ENCODE measurements around the gene ITGB4.

DNA sequence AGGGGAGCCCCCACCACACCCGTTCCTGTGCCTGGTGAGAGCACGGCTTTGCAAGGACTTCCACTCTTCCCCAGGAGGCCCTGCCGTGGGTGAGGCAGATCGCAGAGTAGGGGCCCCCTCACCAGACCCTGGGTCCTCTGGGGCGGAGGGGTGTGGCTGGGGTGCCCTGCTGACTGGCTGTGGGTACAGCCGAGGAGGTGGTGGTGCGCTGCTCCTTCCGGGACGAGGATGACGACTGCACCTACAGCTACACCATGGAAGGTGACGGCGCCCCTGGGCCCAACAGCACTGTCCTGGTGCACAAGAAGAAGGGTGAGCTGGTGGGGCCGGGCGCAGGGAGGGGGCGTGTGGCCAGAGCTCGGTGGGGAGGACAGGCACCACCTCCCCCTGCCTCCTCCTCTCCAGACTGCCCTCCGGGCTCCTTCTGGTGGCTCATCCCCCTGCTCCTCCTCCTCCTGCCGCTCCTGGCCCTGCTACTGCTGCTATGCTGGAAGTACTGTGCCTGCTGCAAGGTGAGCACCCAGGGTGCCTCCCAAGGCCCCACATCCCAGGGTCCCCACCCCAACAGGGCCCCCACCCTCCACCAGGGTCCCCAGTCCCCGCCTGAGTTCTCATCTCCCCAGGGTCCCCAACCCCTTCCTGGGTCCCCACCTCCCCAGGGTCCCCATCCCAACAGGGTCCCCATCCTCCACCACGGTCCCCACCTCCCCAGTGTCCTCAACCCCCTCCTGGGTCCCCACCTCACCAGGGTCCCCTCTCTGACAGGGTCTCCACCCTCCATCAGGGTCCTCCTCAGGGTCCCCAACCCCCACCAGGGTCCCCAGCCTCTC lies 16.1 kb downstream of the ITGB4 start:
- TF ChIP-seq POLR2A (IDR thresholded peaks at IDR 0.05) (no peak), EP300 (IDR thresholded peaks at IDR 0.05) (no peak)
- TF ChIP-seq, protein P1, sequence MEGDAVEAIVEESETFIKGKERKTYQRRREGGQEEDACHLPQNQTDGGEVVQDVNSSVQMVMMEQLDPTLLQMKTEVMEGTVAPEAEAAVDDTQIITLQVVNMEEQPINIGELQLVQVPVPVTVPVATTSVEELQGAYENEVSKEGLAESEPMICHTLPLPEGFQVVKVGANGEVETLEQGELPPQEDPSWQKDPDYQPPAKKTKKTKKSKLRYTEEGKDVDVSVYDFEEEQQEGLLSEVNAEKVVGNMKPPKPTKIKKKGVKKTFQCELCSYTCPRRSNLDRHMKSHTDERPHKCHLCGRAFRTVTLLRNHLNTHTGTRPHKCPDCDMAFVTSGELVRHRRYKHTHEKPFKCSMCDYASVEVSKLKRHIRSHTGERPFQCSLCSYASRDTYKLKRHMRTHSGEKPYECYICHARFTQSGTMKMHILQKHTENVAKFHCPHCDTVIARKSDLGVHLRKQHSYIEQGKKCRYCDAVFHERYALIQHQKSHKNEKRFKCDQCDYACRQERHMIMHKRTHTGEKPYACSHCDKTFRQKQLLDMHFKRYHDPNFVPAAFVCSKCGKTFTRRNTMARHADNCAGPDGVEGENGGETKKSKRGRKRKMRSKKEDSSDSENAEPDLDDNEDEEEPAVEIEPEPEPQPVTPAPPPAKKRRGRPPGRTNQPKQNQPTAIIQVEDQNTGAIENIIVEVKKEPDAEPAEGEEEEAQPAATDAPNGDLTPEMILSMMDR (IDR thresholded peaks at IDR 0.05), result no peak

Measured in ovary (tissue), 3 donors.